K562 (cell line): Measurements from ENCODE around the gene TMEM60. TPM values are rescaled to one million over a fixed set of nuclear protein-coding genes. Genes with fewer than 3 reads are reported as not detected.

Experiments used
- CBFA2T2 ChIP-seq: fragments of 450-650 bp; conservative IDR thresholded peaks from 2 replicates; pipeline ENCODE4 v1.6.1; 2017; ENCODE audit warnings: mild to moderate bottlenecking
- CBFB ChIP-seq: sonication (generic); formaldehyde crosslinking; IDR thresholded peaks from 2 replicates; pipeline ENCODE4 v1.4.0; 2020; ENCODE audit warnings: mild to moderate bottlenecking, missing genetic modification reagents
- SAFB2 ChIP-seq: fragments of 200-400 bp; formaldehyde crosslinking; IDR thresholded peaks from 2 replicates; pipeline ENCODE4 v1.6.1; 2018; ENCODE audit warnings: borderline replicate concordance, low read length, low read depth, moderate library complexity; ENCODE audit not compliant: severe bottlenecking
- ZNF583 ChIP-seq: fragments of 250-450 bp; sonication (Bioruptor Pico); IDR thresholded peaks from 2 replicates; pipeline ENCODE4 v1.4.0; 2020
- polyA plus RNA-seq, 8 experiments: library from polyadenylated mRNA; depleted of rRNA in 4 of 8; stranded (reverse) in 5 of 8; unstranded in 3 of 8; fragments of >200 nt; fragmentation: Nextera tagmentation in 2 of 8; fragmentation: Illumina TruSeq in 1 of 8; extraction: Ambion mirVana in 2 of 8; extraction: Trizol in 1 of 8; gene quantifications; 2 replicates each; pipeline versions ENCODE4 v1.2.1 to v1.2.3, GENCODE V29; 2011 to 2014; ENCODE audit warnings: inconsistent platforms in 1 of 8, missing spikeins in 1 of 8
- total RNA-seq, 7 experiments: library from RNA; depleted of rRNA in 6 of 7; stranded (reverse); fragments of >200 nt in 6 of 7; fragmentation: Illumina TruSeq in 2 of 7; extraction: Trizol in 2 of 7; gene quantifications; 2 replicates each; pipeline versions ENCODE4 v1.2.1 to v1.2.3, GENCODE V29; 2011 to 2021; ENCODE audit warnings: low replicate concordance in 1 of 7
- TF ChIP-seq, protein P1 (sequence below), 2 experiments: fragments of 450-650 bp in 1 of 2; sonication (generic) in 1 of 2; formaldehyde crosslinking in 1 of 2; IDR thresholded peaks; 2 replicates each; pipeline versions ENCODE4 v1.7.1 to v1.9.0; 2016 to 2022; ENCODE audit warnings: inconsistent platforms in 1 of 2, mild to moderate bottlenecking in 1 of 2, missing genetic modification reagents in 1 of 2

The TMEM60 gene
- total and polyA plus RNA-seq, 9 of the 15 experiments (the other 6 are each of a cell fraction or from before 2014, with no cell fraction given), result 12.5 to 140 (median 38.4) TPM

GRCh38 chr7:77798394-77799077 is at the start of gene TMEM60, which contains the start of gene PHTF2 (continued):
- TF ChIP-seq, protein P1, sequence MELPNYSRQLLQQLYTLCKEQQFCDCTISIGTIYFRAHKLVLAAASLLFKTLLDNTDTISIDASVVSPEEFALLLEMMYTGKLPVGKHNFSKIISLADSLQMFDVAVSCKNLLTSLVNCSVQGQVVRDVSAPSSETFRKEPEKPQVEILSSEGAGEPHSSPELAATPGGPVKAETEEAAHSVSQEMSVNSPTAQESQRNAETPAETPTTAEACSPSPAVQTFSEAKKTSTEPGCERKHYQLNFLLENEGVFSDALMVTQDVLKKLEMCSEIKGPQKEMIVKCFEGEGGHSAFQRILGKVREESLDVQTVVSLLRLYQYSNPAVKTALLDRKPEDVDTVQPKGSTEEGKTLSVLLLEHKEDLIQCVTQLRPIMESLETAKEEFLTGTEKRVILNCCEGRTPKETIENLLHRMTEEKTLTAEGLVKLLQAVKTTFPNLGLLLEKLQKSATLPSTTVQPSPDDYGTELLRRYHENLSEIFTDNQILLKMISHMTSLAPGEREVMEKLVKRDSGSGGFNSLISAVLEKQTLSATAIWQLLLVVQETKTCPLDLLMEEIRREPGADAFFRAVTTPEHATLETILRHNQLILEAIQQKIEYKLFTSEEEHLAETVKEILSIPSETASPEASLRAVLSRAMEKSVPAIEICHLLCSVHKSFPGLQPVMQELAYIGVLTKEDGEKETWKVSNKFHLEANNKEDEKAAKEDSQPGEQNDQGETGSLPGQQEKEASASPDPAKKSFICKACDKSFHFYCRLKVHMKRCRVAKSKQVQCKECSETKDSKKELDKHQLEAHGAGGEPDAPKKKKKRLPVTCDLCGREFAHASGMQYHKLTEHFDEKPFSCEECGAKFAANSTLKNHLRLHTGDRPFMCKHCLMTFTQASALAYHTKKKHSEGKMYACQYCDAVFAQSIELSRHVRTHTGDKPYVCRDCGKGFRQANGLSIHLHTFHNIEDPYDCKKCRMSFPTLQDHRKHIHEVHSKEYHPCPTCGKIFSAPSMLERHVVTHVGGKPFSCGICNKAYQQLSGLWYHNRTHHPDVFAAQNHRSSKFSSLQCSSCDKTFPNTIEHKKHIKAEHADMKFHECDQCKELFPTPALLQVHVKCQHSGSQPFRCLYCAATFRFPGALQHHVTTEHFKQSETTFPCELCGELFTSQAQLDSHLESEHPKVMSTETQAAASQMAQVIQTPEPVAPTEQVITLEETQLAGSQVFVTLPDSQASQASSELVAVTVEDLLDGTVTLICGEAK (IDR thresholded peaks at IDR 0.05), result peak; percentile 86
- TF ChIP-seq, protein P1 (CRISPR knock-in tag; IDR thresholded peaks at IDR 0.05), result no peak
- TF ChIP-seq ZNF583 (peak; percentile 40; the same call in 1 of the 2 replicates), CBFB (CRISPR knock-in tag) (0 out of 2 replicates have a peak, but pooled peaks have one; percentile 72), SAFB2 (no peak), CBFA2T2 (no peak)
